HEK293 (cell line): ENCODE results near the gene PARP2.

Experiments
- ATF2 ChIP-seq: fragments of 450-650 bp; formaldehyde crosslinking; IDR thresholded peaks from 2 replicates; pipeline ENCODE4 v1.5.1; 2016; ENCODE audit warnings: missing biosample characterization, missing genetic modification characterization, low read depth
- BCL11A ChIP-seq: fragments of 450-650 bp; formaldehyde crosslinking; IDR thresholded peaks from 2 replicates; pipeline ENCODE4 v1.5.1; 2016; ENCODE audit warnings: low read depth, missing biosample characterization, missing genetic modification characterization
- GLIS1 ChIP-seq: fragments of 450-650 bp; formaldehyde crosslinking; IDR thresholded peaks from 2 replicates; pipeline ENCODE4 v1.5.1; 2016; ENCODE audit warnings: missing biosample characterization, missing genetic modification characterization
- INSM2 ChIP-seq: fragments of 450-650 bp; formaldehyde crosslinking; IDR thresholded peaks from 2 replicates; pipeline ENCODE4 v1.5.1; 2016; ENCODE audit warnings: missing biosample characterization, missing genetic modification characterization
- PRDM1 ChIP-seq: fragments of 450-650 bp; formaldehyde crosslinking; IDR thresholded peaks from 2 replicates; pipeline ENCODE4; 2016; ENCODE audit warnings: missing biosample characterization, missing genetic modification characterization
- PRDM10 ChIP-seq: fragments of 450-650 bp; formaldehyde crosslinking; IDR thresholded peaks from 2 replicates; pipeline ENCODE4 v1.5.1; 2016; ENCODE audit warnings: missing biosample characterization, missing genetic modification characterization
- SP2 ChIP-seq: fragments of 450-650 bp; formaldehyde crosslinking; IDR thresholded peaks from 2 replicates; pipeline ENCODE4 v1.5.1; 2016; ENCODE audit warnings: missing biosample characterization, missing genetic modification characterization
- TSHZ1 ChIP-seq: fragments of 450-650 bp; formaldehyde crosslinking; IDR thresholded peaks from 2 replicates; pipeline ENCODE4 v1.5.1; 2016; ENCODE audit warnings: missing biosample characterization, missing genetic modification characterization, borderline replicate concordance
- YY1 ChIP-seq: fragments of 450-650 bp; formaldehyde crosslinking; IDR thresholded peaks from 2 replicates; pipeline ENCODE4 v1.5.1; 2018; ENCODE audit warnings: missing biosample characterization, missing genetic modification characterization
- ZBTB48 ChIP-seq: fragments of 450-650 bp; formaldehyde crosslinking; IDR thresholded peaks from 2 replicates; pipeline ENCODE4 v1.5.1; 2016; ENCODE audit warnings: missing biosample characterization, missing genetic modification characterization
- ZNF146 ChIP-seq: fragments of 450-650 bp; formaldehyde crosslinking; IDR thresholded peaks from 2 replicates; pipeline ENCODE4 v1.5.1; 2016; ENCODE audit warnings: missing biosample characterization, missing genetic modification characterization
- ZNF175 ChIP-seq: fragments of 450-650 bp; formaldehyde crosslinking; IDR thresholded peaks from 2 replicates; pipeline ENCODE4 v1.5.1; 2016; ENCODE audit warnings: missing biosample characterization, missing genetic modification characterization
- ZNF24 ChIP-seq: fragments of 450-650 bp; formaldehyde crosslinking; IDR thresholded peaks from 2 replicates; pipeline ENCODE4 v1.5.1; 2016; ENCODE audit warnings: missing biosample characterization, missing genetic modification characterization
- ZNF266 ChIP-seq: fragments of 450-650 bp; formaldehyde crosslinking; IDR thresholded peaks from 2 replicates; pipeline ENCODE4 v1.5.1; 2016; ENCODE audit warnings: missing biosample characterization, missing genetic modification characterization, low read depth
- ZNF302 ChIP-seq: fragments of 450-650 bp; formaldehyde crosslinking; IDR thresholded peaks from 2 replicates; pipeline ENCODE4 v1.5.1; 2016; ENCODE audit warnings: missing biosample characterization, missing genetic modification characterization, low read depth
- ZNF324 ChIP-seq: fragments of 450-650 bp; formaldehyde crosslinking; IDR thresholded peaks from 2 replicates; pipeline ENCODE4 v1.5.1; 2016; ENCODE audit warnings: missing biosample characterization, missing genetic modification characterization
- ZNF37A ChIP-seq: fragments of 450-650 bp; IDR thresholded peaks from 2 replicates; pipeline ENCODE4 v1.5.1; 2018; ENCODE audit warnings: missing biosample characterization, missing genetic modification characterization
- ZNF426 ChIP-seq: fragments of 450-650 bp; formaldehyde crosslinking; IDR thresholded peaks from 2 replicates; pipeline ENCODE4 v1.5.1; 2017; ENCODE audit warnings: missing biosample characterization, missing genetic modification characterization, mild to moderate bottlenecking, inconsistent platforms, moderate library complexity
- ZNF488 ChIP-seq: fragments of 450-650 bp; formaldehyde crosslinking; IDR thresholded peaks from 2 replicates; pipeline ENCODE4 v1.5.1; 2016; ENCODE audit warnings: missing biosample characterization, missing genetic modification characterization
- ZNF548 ChIP-seq: fragments of 450-650 bp; formaldehyde crosslinking; IDR thresholded peaks from 2 replicates; pipeline ENCODE4 v1.5.1; 2016; ENCODE audit warnings: missing biosample characterization, missing genetic modification characterization
- ZNF600 ChIP-seq: fragments of 450-650 bp; formaldehyde crosslinking; IDR thresholded peaks from 2 replicates; pipeline ENCODE4 v1.5.1; 2016; ENCODE audit warnings: missing biosample characterization, missing genetic modification characterization
- ZSCAN16 ChIP-seq: fragments of 450-650 bp; formaldehyde crosslinking; IDR thresholded peaks from 2 replicates; pipeline ENCODE4 v1.5.1; 2016; ENCODE audit warnings: missing biosample characterization, missing genetic modification characterization
- ZSCAN4 ChIP-seq: fragments of 450-650 bp; formaldehyde crosslinking; IDR thresholded peaks from 2 replicates; pipeline ENCODE4 v1.5.1; 2017; ENCODE audit warnings: missing biosample characterization, missing genetic modification characterization
- ZXDB ChIP-seq: fragments of 450-650 bp; formaldehyde crosslinking; IDR thresholded peaks from 2 replicates; pipeline ENCODE4 v1.5.1; 2016; ENCODE audit warnings: missing biosample characterization, missing genetic modification characterization

The PARP2 gene

GRCh38 chr14:20343092-20343861, at the start of gene PARP2 (continued):
- TF ChIP-seq TSHZ1: peak; percentile 54; the same call in 1 of the 2 replicates
- 0 out of 2 replicates have a peak, but pooled peaks have one; percentile 70 for TF ChIP-seq ZNF24 (tag by site-specific recombination)
- no peak for TF ChIP-seq ZNF426 (tag by site-specific recombination)
- TF ChIP-seq ZSCAN16: no peak
- TF ChIP-seq ZNF146 (tag by site-specific recombination): no peak
- peak; percentile 62 for TF ChIP-seq ZXDB (tag by site-specific recombination)
- TF ChIP-seq PRDM1 (tag by site-specific recombination): no peak
- TF ChIP-seq GLIS1: peak; percentile 88; the same call in 1 of the 2 replicates
- TF ChIP-seq ZBTB48 (tag by site-specific recombination): peak; percentile 91; the same call in 1 of the 2 replicates
- TF ChIP-seq ZSCAN4 (tag by site-specific recombination): no peak
- no peak for TF ChIP-seq ZNF37A (tag by site-specific recombination)
- TF ChIP-seq ZNF488 (tag by site-specific recombination): no peak
- TF ChIP-seq ZNF302 (tag by site-specific recombination): no peak
- TF ChIP-seq ZNF175 (tag by site-specific recombination): no peak
- TF ChIP-seq ZNF600 (tag by site-specific recombination): 0 out of 2 replicates have a peak, but pooled peaks have one; percentile 43
- TF ChIP-seq BCL11A: peak; percentile 98; the same call in 1 of the 2 replicates
- TF ChIP-seq ATF2 (tag by site-specific recombination): peak; percentile 100
- peak; percentile 84 for TF ChIP-seq PRDM10
- peak; percentile 53; the same call in 1 of the 2 replicates for TF ChIP-seq INSM2
- TF ChIP-seq ZNF324 (tag by site-specific recombination): peak; percentile 38
- TF ChIP-seq YY1: peak; percentile 92
- peak; percentile 77 for TF ChIP-seq SP2 (tag by site-specific recombination)
- TF ChIP-seq ZNF548 (tag by site-specific recombination): peak; percentile 87; the same call in 1 of the 2 replicates
- no peak for TF ChIP-seq ZNF266 (tag by site-specific recombination)
